Activated gamma-delta T cell (primary cell): ENCODE results near the gene QRFPR.
"Not testable (repeated sequence)": the region's sequence is repeated elsewhere in the genome, so short reads cannot be mapped to it uniquely, and the experiment has no call there.

Source experiments
- DNase-seq: peaks from one replicate; lab custom pipeline; 2025; lab: John Stamatoyannopoulos, UW

Gene QRFPR

GRCh38 chr4:121339824-121340223 is 41.0 kb downstream of the QRFPR start:
- DNase-seq = no peak

GRCh38 chr4:121339307-121339706 is 41.5 kb downstream of the QRFPR start:
- DNase-seq = no peak

- DNase-seq = no peak
Observed at GRCh38 chr4:121338518-121338917, 42.3 kb downstream of the QRFPR start.

GRCh38 chr4:121336706-121337105 is 44.1 kb downstream of the QRFPR start:
- DNase-seq = no peak

DNA sequence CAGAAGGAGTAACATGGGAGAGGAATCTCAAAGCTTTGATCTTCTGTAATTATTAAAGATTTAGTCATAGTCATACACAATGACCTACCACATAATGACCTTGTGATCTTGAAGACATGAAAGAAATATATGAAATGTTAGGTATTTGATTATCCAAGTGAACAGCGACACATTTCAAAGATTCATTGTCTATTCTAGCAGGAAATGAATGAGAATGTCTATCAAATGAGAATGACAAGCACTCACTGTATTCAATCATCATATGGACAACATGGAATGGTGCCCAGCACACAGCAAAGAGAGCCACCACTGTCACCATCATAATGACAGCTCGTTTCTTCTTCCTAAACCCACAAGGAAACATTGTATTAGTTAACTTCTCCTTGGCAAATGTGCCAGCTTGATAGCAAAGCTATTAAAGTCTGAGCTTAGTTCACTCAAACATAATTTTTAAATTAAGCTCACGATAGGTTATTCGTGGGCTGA is 50.6 kb downstream of the QRFPR start:
- no peak for DNase-seq

GRCh38 chr4:121326597-121326996 is 54.2 kb downstream of the QRFPR start:
- DNase-seq = no peak

DNA sequence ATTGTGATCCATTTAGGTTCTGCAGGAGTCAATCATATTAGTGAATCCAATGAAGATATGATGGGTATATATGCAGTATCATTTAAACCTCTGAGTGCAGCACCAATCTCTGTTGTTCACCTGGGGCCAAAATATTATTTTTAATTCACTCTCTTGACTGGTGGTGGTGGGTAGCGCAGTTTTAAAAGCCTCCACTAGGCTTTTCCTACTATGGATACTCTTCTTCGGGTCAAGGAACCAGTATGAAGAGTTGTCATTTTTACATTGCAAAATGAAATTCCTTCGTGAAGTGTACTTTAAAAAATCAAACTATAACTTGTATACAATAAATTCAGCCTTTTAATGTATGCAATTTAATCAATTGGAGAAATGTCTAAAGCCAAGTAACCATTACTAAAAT is 56.5 kb downstream of the QRFPR start:
- no peak for DNase-seq

DNA sequence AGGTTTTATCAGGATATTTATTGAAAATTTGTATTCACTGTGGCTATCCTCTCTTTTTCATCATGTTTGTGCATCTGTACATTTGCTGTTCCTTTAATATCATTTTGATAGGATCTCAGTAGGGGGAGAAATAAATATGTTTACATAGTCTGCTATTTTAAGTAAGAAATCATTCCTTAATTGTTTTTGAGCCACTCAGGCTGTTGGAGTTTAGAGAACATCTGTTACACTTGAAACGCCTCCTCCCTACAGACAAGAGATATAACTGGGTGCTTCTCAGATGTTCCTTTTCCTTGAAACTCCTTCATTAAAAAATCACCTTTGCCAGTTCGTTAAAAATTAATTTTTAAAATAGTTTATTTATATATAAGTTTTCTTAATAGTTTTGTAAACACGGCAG is 59.4 kb downstream of the QRFPR start:
- DNase-seq = no peak

DNA sequence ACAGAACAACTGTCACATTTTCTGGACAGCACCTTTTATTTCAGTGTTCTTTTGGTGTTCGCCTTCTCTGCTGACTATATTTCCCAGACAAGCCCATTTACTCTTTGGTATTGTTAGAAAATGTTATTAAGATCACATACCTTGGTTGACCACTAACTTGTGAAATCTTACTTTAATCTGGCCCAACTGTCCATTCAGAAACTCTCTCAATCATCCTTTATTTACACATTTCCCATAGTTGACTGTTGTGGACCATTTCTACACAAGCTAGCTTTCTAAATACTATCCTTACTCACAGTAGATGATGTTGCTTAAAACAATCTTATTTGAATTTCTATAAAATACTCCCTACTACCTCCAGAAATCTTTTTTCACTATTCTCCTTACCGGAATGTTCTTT is 64.7 kb downstream of the QRFPR start:
- no peak for DNase-seq

DNA sequence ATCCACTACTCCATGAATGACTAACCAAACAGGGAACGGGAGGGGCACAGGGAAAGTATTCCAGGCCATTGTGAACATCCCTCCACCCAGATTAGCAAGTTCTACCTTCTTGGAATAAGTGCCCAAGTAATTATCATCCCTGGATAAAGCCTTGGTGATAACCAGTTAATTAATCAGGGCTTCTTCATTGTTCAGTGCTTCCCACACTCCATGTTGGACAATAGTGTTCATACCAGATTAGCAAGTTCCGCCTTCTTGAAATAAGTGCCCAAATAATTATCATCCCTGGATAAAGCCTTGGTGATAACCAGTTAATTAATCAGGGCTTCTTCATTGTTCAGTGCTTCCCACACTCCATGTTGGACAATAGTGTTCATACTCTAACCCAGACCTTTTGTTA is 67.4 kb downstream of the QRFPR start:
- not testable (repeated sequence) for DNase-seq

DNA sequence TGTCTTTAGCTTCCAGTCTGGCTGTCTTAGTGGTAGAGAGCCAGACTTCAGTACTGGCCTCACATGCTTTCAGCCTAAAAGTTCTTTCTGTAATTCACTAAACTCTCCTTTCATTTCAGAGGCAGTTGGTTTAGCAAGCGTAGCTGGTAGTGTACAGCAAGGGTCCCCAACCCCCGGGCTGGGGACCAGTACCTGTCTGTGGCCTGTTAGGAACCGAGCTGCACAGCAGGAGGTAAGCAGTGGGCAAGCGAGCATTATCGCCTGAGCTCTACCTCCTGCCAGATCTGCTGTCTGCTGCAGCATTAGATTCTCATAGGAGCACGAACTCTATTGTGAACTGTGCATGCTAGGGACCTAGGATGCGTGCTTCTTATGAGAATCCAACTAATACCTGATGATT is 72.0 kb downstream of the QRFPR start:
- peak; percentile 4 for DNase-seq

DNA sequence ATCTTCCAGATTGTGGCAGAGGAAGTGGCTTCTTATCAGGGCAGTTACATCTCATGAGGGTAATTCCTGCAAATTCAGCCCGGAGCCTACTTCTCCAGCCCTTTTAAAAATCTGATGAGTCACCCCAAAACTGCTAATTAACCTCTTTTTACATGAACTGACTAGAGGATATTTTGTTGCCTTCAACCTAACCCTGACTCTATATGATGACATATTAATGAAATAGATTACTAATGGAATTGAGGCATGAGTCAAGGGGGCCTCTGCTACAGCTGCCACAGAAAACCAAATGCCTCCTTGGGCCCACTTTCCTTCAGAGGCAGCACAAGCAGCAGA is 72.5 kb downstream of the QRFPR start:
- DNase-seq = no peak

- no peak for DNase-seq
Observed at GRCh38 chr4:121307445-121308327, 73.1 kb downstream of the QRFPR start.

- no peak for DNase-seq
Observed at GRCh38 chr4:121306931-121307330, 73.9 kb downstream of the QRFPR start.

GRCh38 chr4:121304893-121305292 is 75.9 kb downstream of the QRFPR start:
- DNase-seq = no peak

DNA sequence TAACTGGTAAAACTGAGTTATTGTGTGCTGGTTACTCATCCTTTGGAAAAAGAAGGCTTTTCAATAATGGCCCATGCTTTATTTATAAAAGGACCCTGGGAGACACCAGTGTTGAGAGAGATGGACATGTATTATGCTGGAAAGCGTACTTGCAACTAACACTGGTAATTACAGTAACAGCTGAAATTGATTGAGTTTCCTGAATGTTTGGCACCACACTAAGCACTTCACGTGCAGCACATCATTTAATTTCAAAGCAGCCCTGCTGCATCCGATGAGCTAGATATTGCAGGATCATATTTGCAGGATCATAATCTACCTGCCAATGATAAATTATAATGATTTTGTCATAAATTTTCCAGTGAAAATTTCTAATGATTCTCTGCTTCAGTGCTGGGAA is 81.5 kb downstream of the QRFPR start:
- no peak for DNase-seq

DNA sequence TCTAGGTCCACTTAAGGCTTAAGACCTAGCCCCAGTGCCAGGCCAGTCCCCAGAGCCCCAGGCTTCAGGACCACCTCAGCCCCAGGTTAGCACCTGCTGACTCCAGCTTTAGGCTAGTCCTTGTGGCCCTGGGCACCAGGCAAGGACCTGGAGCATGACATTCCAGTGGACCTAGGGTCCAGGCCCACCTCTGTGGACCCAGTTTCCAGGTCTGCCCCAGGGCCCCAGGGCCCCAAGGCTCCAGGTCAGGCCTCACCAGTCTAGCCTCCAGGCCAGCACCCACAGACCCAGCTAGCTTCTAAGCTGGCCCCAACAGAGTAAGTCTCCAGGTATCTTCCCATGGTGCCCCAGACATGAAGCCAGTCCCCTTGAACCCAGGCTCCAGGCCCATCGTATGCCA is 97.5 kb downstream of the QRFPR start:
- no peak for DNase-seq

- no peak for DNase-seq
Observed at GRCh38 chr4:121280425-121280824, 100.4 kb downstream of the QRFPR start.

GRCh38 chr4:121278811-121279368 is 101.9 kb downstream of the QRFPR start:
- no peak for DNase-seq
